Measurements from ENCODE around the gene LHX4. TPM values are rescaled to one million over a fixed set of nuclear protein-coding genes. Genes with fewer than 3 reads are reported as not detected.

LHX4 gene
- total and polyA plus RNA-seq, 7 donors, result 0.01 to 0.04 TPM; not detected in 5

DNA sequence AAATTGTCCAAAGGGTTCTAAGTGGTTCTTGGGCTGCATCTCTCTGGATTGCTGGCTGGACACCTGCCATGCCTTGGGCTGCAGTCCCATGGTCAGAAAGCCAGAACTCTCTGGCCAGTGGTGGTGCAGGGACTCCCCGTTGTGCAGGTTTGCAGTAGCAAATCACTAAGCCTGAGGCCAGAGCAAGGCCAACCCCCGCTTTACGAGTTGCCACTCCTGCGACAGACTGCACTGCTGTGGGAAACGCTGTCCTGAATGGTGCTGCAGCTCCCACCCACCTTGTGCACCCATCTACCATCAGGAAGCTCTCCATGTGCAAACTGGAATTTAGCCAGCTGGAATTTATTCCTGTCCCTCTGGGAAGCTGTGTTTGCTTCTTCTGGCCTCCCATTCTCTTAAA is 45.7 kb downstream of the LHX4 start:
- Histone ChIP-seq H3K9me3 (no peaks in the 10 kb centered on the region), H3K4me3 (no peak overlapping the region), H3K4me1 (peaks cover 6% of the 10 kb centered on the region), H3K27me3 (ENCODE audit: insufficient read depth in 3 of 3, low read length in 2 of 3) (no peaks in the 10 kb centered on the region), H3K27ac (no peak overlapping the region), H3K36me3 (ENCODE audit: insufficient read depth in 1 of 2, low read depth in 1 of 2) (peaks cover 0 to under 1% of the 10 kb centered on the region in 2 donors)
- intact Hi-C loops (cut with DNase I), result no loop called here
- 84 to 94% (median 87%) methylated on average over 5 of the region's 5 CpGs for WGBS, 3 donors
- TF ChIP-seq, protein P1, sequence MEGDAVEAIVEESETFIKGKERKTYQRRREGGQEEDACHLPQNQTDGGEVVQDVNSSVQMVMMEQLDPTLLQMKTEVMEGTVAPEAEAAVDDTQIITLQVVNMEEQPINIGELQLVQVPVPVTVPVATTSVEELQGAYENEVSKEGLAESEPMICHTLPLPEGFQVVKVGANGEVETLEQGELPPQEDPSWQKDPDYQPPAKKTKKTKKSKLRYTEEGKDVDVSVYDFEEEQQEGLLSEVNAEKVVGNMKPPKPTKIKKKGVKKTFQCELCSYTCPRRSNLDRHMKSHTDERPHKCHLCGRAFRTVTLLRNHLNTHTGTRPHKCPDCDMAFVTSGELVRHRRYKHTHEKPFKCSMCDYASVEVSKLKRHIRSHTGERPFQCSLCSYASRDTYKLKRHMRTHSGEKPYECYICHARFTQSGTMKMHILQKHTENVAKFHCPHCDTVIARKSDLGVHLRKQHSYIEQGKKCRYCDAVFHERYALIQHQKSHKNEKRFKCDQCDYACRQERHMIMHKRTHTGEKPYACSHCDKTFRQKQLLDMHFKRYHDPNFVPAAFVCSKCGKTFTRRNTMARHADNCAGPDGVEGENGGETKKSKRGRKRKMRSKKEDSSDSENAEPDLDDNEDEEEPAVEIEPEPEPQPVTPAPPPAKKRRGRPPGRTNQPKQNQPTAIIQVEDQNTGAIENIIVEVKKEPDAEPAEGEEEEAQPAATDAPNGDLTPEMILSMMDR (IDR thresholded peaks at IDR 0.05), result no peak
- DNase-seq (no peak), ATAC-seq (no peak)

DNA sequence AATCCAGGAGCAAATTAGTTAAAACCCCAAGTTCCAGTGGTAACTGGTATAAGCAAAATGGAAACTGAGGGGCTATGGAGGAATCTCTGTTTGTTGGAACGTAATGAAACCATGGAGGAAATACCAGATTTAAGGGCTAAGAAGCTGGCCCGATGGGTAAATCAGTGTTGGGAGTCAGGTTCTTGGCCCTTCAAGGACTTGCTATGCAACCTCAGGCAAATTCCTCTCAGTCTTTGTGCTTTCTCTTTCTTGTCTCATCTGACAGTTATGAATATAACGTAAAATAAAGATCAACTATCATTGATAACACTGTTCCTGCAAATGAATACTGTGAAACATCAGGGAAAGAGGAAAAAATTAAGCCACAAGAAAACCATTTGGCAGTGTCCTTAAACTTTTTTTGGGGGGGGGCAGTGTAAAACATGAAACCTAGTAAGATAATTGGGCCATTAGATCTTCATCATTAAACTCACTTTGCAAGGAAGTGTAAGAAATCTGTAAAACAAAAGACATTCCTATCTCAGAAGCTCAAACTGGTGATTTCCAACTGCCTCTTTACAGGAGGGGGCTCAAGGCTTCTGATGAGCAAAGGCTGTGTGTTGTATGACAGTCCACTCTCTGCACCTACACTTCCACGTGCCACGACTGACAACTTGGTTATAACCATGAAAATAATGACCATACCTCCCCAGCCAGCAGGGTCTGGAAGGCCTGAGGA is 47.6 kb downstream of the LHX4 start:
- Histone ChIP-seq H3K36me3 (ENCODE audit: insufficient read depth in 1 of 2, low read depth in 1 of 2) (peaks cover 0 to 5% of the 10 kb centered on the region in 2 donors), H3K4me1 (peaks cover 6% of the 10 kb centered on the region), H3K27me3 (ENCODE audit: insufficient read depth in 3 of 3, low read length in 2 of 3) (no peaks in the 10 kb centered on the region), H3K9me3 (no peaks in the 10 kb centered on the region), H3K4me3 (no peak overlapping the region), H3K27ac (no peak overlapping the region)
- TF ChIP-seq, protein P1 (IDR thresholded peaks at IDR 0.05), result no peak
- ATAC-seq (no peak), DNase-seq (no peak)
- WGBS, 3 donors, result 77 to 86% (median 80%) methylated on average over 5 of the region's 5 CpGs
- intact Hi-C loops (cut with DNase I), result no loop called here

DNA sequence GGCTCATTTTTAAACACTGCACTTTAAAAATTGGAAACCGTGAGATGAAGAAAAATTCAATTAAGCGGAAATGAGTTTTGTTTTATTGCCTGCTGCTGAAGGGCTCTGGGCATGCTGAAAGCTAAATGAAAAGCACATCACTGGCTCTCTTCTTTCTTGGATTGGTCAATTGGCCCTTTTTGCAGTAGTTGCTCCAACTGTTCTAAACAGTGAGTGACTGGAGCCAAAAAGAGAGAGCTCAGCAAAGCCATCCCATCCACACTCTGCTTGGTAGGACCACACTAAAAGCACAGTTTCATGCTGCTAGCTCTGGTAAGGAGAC is 48.1 kb downstream of the LHX4 start:
- no peaks in the 10 kb centered on the region for H3K9me3 ChIP-seq
- ATAC-seq (no peak), DNase-seq (no peak)
- WGBS, 3 donors, result 74 to 82% (median 74%) methylated on average over 2 of the region's 2 CpGs
- no peak overlapping the region for H3K4me3 ChIP-seq
- peaks cover 0 to 5% of the 10 kb centered on the region in 2 donors for H3K36me3 ChIP-seq (ENCODE audit: insufficient read depth in 1 of 2, low read depth in 1 of 2)
- TF ChIP-seq, protein P1 (IDR thresholded peaks at IDR 0.05), result no peak
- no peak overlapping the region for H3K27ac ChIP-seq
- peaks cover 6% of the 10 kb centered on the region for H3K4me1 ChIP-seq
- intact Hi-C loops (cut with DNase I), result no loop called here
- H3K27me3 ChIP-seq (ENCODE audit: insufficient read depth in 3 of 3, low read length in 2 of 3), result no peaks in the 10 kb centered on the region

DNA sequence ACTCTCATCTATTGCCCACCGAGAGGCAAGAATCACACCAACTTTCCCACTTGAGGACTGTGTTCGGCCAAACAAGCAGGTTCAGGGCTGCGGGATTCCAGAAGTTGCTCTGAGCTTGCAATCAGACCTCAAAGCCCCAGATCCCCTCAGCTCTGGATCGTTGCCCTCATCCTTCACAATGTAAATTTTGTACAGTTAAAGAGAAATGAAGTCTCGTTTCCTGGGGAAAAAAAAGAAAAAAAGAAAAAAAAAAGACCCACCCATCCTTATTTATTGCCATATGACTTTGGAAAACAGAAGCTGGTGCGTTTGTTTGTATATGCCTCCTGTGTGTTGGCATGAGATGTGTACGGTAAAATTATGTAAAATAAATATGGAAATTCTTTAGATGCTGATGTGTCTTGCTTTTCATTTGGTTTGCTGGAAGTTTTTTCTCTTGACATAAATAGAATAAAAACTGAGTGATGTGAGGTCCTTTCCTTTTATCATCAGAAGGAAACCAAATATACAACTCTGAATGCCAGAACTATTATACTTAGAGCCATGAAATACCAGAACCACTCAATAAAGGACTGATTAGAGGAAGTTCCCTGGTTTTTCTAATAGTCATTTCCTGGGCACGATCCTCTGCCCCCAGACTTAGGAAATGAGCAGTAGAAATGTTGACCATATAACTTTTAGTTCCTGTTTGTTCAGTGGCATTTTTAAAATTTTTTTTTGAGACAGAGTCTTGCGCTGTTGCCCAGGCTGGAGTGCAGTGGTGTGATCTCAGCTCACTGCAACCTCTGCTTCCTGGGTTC is 48.7 kb downstream of the LHX4 start:
- TF ChIP-seq, protein P1 (IDR thresholded peaks at IDR 0.05), result no peak
- H3K9me3 ChIP-seq, result no peaks in the 10 kb centered on the region
- peaks cover 6% of the 10 kb centered on the region for H3K4me1 ChIP-seq
- H3K4me3 ChIP-seq, result no peak overlapping the region
- no peak overlapping the region for H3K27ac ChIP-seq
- ATAC-seq (no peak), DNase-seq (no peak)
- WGBS, 3 donors, result 88 to 90% (median 90%) methylated on average over 9 of the region's 9 CpGs
- H3K36me3 ChIP-seq (ENCODE audit: insufficient read depth in 1 of 2, low read depth in 1 of 2), result peaks cover 0 to 5% of the 10 kb centered on the region in 2 donors
- intact Hi-C loops (cut with DNase I), result no loop called here
- H3K27me3 ChIP-seq (ENCODE audit: insufficient read depth in 3 of 3, low read length in 2 of 3), result no peaks in the 10 kb centered on the region

Measured in psoas muscle (tissue), 8 donors.